ENCODE results near the gene MYPN.
"Not testable (repeated sequence)": the region's sequence is repeated elsewhere in the genome, so short reads cannot be mapped to it uniquely, and the experiment has no call there.

The MYPN gene

GRCh38 chr10:68135362-68135761, 26.1 kb downstream of the MYPN start:
- DNase-seq (ENCODE audit: low spot score) = no peak

- no peak for DNase-seq (ENCODE audit: low spot score)
Measured at GRCh38 chr10:68135922-68136792, 26.9 kb downstream of the MYPN start.

GRCh38 chr10:68137171-68137570, 27.9 kb downstream of the MYPN start:
- no peak for DNase-seq (ENCODE audit: low spot score)

GRCh38 chr10:68138526-68138925, 29.2 kb downstream of the MYPN start:
- DNase-seq (ENCODE audit: low spot score) = no peak

GRCh38 chr10:68139448-68140272, 30.4 kb downstream of the MYPN start:
- no peak for DNase-seq (ENCODE audit: low spot score)

- no peak for DNase-seq (ENCODE audit: low spot score)
Measured at GRCh38 chr10:68142761-68143160, 33.5 kb downstream of the MYPN start.

GRCh38 chr10:68144709-68145108, 35.4 kb downstream of the MYPN start:
- DNase-seq (ENCODE audit: low spot score) = no peak

- no peak for DNase-seq (ENCODE audit: low spot score)
Measured at GRCh38 chr10:68145705-68146104, 36.4 kb downstream of the MYPN start.

GRCh38 chr10:68146133-68146532, 36.8 kb downstream of the MYPN start:
- DNase-seq (ENCODE audit: low spot score) = no peak

- no peak for DNase-seq (ENCODE audit: low spot score)
Measured at GRCh38 chr10:68151453-68151852, 42.2 kb downstream of the MYPN start.

- DNase-seq (ENCODE audit: low spot score) = peak; percentile 17
Measured at GRCh38 chr10:68153473-68154210, 44.4 kb downstream of the MYPN start.

GRCh38 chr10:68154211-68154497, 44.9 kb downstream of the MYPN start:
- DNase-seq (ENCODE audit: low spot score) = peak; percentile 20

- DNase-seq (ENCODE audit: low spot score) = no peak
Measured at GRCh38 chr10:68155615-68156210, 46.4 kb downstream of the MYPN start.

GRCh38 chr10:68156373-68157185, 47.3 kb downstream of the MYPN start:
- peak; percentile 71 for DNase-seq (ENCODE audit: low spot score)

GRCh38 chr10:68157522-68157921, 48.2 kb downstream of the MYPN start:
- not testable (repeated sequence) for DNase-seq (ENCODE audit: low spot score)

GRCh38 chr10:68158031-68158430, 48.7 kb downstream of the MYPN start:
- DNase-seq (ENCODE audit: low spot score) = no peak

GRCh38 chr10:68163735-68164134, 54.4 kb downstream of the MYPN start:
- DNase-seq (ENCODE audit: low spot score) = no peak

GRCh38 chr10:68165643-68166042, 56.4 kb downstream of the MYPN start:
- DNase-seq (ENCODE audit: low spot score) = no peak

- DNase-seq (ENCODE audit: low spot score) = no peak
Measured at GRCh38 chr10:68166871-68167585, 57.7 kb downstream of the MYPN start.

GRCh38 chr10:68167586-68168189, 58.4 kb downstream of the MYPN start:
- DNase-seq (ENCODE audit: low spot score) = no peak
